Measurements from ENCODE around the gene SLC2A10.

DNA sequence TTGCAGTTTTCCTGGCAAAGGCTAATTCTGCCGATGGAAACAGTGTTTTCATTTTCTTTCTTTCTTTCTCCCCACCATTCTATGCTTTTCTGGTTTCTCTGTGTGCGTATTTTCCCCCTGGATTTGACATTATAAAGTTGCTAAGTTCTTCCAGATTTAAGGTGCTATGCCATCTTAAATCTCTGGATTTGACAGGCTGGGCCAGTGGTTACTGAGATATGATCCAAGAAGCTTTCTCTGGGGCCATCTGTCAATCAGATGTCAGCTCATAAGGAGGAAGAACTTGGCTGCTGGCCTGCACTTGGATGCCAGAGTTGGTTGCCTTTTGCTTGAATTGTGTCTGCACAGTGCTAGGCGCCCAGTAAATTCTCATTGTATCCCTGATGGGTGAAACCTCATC lies 39.7 kb downstream of the SLC2A10 start:
- no peak for TF ChIP-seq POLR2AphosphoS5 (IDR thresholded peaks at IDR 0.05; ENCODE audit: low read depth)
- TF ChIP-seq, protein P1, sequence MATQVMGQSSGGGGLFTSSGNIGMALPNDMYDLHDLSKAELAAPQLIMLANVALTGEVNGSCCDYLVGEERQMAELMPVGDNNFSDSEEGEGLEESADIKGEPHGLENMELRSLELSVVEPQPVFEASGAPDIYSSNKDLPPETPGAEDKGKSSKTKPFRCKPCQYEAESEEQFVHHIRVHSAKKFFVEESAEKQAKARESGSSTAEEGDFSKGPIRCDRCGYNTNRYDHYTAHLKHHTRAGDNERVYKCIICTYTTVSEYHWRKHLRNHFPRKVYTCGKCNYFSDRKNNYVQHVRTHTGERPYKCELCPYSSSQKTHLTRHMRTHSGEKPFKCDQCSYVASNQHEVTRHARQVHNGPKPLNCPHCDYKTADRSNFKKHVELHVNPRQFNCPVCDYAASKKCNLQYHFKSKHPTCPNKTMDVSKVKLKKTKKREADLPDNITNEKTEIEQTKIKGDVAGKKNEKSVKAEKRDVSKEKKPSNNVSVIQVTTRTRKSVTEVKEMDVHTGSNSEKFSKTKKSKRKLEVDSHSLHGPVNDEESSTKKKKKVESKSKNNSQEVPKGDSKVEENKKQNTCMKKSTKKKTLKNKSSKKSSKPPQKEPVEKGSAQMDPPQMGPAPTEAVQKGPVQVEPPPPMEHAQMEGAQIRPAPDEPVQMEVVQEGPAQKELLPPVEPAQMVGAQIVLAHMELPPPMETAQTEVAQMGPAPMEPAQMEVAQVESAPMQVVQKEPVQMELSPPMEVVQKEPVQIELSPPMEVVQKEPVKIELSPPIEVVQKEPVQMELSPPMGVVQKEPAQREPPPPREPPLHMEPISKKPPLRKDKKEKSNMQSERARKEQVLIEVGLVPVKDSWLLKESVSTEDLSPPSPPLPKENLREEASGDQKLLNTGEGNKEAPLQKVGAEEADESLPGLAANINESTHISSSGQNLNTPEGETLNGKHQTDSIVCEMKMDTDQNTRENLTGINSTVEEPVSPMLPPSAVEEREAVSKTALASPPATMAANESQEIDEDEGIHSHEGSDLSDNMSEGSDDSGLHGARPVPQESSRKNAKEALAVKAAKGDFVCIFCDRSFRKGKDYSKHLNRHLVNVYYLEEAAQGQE (IDR thresholded peaks at IDR 0.05; ENCODE audit: insufficient replicate concordance, low read depth): no peak
- TF ChIP-seq, protein P2, sequence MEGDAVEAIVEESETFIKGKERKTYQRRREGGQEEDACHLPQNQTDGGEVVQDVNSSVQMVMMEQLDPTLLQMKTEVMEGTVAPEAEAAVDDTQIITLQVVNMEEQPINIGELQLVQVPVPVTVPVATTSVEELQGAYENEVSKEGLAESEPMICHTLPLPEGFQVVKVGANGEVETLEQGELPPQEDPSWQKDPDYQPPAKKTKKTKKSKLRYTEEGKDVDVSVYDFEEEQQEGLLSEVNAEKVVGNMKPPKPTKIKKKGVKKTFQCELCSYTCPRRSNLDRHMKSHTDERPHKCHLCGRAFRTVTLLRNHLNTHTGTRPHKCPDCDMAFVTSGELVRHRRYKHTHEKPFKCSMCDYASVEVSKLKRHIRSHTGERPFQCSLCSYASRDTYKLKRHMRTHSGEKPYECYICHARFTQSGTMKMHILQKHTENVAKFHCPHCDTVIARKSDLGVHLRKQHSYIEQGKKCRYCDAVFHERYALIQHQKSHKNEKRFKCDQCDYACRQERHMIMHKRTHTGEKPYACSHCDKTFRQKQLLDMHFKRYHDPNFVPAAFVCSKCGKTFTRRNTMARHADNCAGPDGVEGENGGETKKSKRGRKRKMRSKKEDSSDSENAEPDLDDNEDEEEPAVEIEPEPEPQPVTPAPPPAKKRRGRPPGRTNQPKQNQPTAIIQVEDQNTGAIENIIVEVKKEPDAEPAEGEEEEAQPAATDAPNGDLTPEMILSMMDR (IDR thresholded peaks at IDR 0.05; ENCODE audit: insufficient read depth, low read length): no peak
